ENCODE measurements around the gene LRRC56. TPM values are rescaled to one million over a fixed set of nuclear protein-coding genes. Genes with fewer than 3 reads are reported as not detected.

LRRC56 gene
- total RNA-seq, 1 experiment from 2014 or later, result 3.4 TPM

DNA sequence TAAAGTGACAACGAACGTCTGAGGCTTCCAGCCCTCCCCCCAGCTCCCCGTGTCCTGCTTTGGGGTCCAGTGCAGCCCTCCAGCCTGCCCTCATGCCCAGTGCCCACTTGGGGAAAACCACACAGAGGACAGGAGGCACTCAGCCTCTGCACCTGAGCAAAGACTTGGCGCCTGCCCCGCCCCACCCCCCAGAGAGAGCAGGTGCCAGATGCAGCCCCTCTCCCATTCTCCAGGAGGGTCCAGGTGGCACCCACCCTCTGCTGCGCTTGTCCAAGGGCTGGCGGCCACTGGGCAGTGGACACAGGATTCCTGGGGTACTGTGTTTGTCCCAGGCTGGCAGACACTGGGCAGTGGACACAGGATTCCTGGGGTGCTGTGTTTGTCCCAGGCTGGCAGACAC lies 46.0 kb upstream of the LRRC56 start:
- Histone ChIP-seq H3K27me3 (ENCODE audit: insufficient read depth, low read length) (no peaks in the 10 kb centered on the region), H4K91ac (ENCODE audit: insufficient read length, low read depth, low read length) (no peak overlapping the region), H2BK20ac (ENCODE audit: low read depth, low read length, poor library complexity, severe bottlenecking) (no peak overlapping the region), H2BK12ac (ENCODE audit: insufficient read length, low read depth, low read length) (no peak overlapping the region), H2AFZ (ENCODE audit: low read length) (no peak overlapping the region), H3K23ac (ENCODE audit: insufficient read length, low read depth, low read length) (no peak overlapping the region), H3K14ac (ENCODE audit: insufficient read depth, low read length) (no peak overlapping the region), H3K18ac (ENCODE audit: insufficient read length, low read depth, low read length) (no peak overlapping the region), H3K23me2 (ENCODE audit: insufficient read length, low read depth, low read length, poor library complexity, severe bottlenecking) (no peaks in the 10 kb centered on the region), H3K9ac (ENCODE audit: extremely low read depth, insufficient read length, low read length) (no peak overlapping the region), H3K9me3 (ENCODE audit: control insufficient read depth, low read depth, low read length) (no peaks in the 10 kb centered on the region), H3K56ac (ENCODE audit: insufficient read length, low read depth, low read length) (no peak overlapping the region), H2AK5ac (ENCODE audit: insufficient read length, low read length) (no peak overlapping the region), H3K4me1 (ENCODE audit: insufficient read depth, low read length) (no peaks in the 10 kb centered on the region), H3K79me2 (ENCODE audit: insufficient read depth, low read length) (no peaks in the 10 kb centered on the region), H2BK15ac (ENCODE audit: low read depth, low read length) (no peak overlapping the region), H3K4ac (ENCODE audit: low read depth, low read length) (no peak overlapping the region), H2BK120ac (ENCODE audit: low read depth, low read length, poor library complexity, severe bottlenecking) (no peak overlapping the region), H3K79me1 (ENCODE audit: insufficient read depth, low read depth, low read length, poor library complexity, severe bottlenecking) (no peaks in the 10 kb centered on the region), H4K20me1 (ENCODE audit: control insufficient read depth, insufficient read depth, insufficient read length) (no peaks in the 10 kb centered on the region), H3K4me2 (ENCODE audit: insufficient read depth, insufficient read length, low read length) (no peak overlapping the region), H3T11ph (ENCODE audit: low read length) (no peak overlapping the region), H3K27ac (ENCODE audit: insufficient read length, low read depth, low read length) (no peak overlapping the region), H4K5ac (ENCODE audit: insufficient read length, low read depth, low read length) (no peak overlapping the region), H2BK5ac (ENCODE audit: insufficient read length, low read length) (no peak overlapping the region), H4K8ac (replicated peaks; ENCODE audit: insufficient read length, low read depth, low read length) (no peak overlapping the region)
- DNase-seq, result no peak
- H3K27me3 Mint-ChIP-seq (ENCODE audit: low read depth), result no peaks in the 10 kb centered on the region; the same call in 1 of the 2 replicates
- TF ChIP-seq, protein P1, sequence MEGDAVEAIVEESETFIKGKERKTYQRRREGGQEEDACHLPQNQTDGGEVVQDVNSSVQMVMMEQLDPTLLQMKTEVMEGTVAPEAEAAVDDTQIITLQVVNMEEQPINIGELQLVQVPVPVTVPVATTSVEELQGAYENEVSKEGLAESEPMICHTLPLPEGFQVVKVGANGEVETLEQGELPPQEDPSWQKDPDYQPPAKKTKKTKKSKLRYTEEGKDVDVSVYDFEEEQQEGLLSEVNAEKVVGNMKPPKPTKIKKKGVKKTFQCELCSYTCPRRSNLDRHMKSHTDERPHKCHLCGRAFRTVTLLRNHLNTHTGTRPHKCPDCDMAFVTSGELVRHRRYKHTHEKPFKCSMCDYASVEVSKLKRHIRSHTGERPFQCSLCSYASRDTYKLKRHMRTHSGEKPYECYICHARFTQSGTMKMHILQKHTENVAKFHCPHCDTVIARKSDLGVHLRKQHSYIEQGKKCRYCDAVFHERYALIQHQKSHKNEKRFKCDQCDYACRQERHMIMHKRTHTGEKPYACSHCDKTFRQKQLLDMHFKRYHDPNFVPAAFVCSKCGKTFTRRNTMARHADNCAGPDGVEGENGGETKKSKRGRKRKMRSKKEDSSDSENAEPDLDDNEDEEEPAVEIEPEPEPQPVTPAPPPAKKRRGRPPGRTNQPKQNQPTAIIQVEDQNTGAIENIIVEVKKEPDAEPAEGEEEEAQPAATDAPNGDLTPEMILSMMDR (conservative IDR thresholded peaks at IDR 0.05), result no peak
- no CpG with 5 or more reads among the region's 7 CpGs for WGBS (ENCODE audit: extremely low coverage, insufficient read length, low lambda C conversion rate)
- no peak overlapping the region for H3K4me3 Mint-ChIP-seq
- H3K4me1 Mint-ChIP-seq, result no peaks in the 10 kb centered on the region
- no peaks in the 10 kb centered on the region for H3K9me3 Mint-ChIP-seq
- H3K27ac Mint-ChIP-seq, result no peak overlapping the region
- peaks cover 9 to 36% (median 35%) of the 10 kb centered on the region in 3 experiments for H3K36me3 Mint-ChIP-seq (ENCODE audit: insufficient read depth in 1 of 3, low read depth in 3 of 3)
